ENCODE data around the gene FSCN2.
A peak's percentile ranks its signal among the peaks of the same experiment; 100 is the strongest.

FSCN2 gene

DNA sequence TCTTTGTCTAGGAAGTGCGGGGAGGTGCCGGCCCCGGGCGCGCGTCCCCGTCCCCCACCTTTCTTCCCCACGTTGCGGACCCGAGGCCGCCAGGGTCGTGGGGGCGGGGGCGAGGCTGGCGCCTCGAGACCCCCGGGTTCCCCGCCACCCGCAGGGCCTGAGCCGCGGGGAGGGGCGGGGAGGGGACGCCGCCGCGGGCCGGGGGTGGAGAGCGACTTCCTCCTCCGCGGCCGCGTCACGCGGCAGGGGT, 13.8 kb upstream of the FSCN2 start:
- no peak for DNase-seq

DNA sequence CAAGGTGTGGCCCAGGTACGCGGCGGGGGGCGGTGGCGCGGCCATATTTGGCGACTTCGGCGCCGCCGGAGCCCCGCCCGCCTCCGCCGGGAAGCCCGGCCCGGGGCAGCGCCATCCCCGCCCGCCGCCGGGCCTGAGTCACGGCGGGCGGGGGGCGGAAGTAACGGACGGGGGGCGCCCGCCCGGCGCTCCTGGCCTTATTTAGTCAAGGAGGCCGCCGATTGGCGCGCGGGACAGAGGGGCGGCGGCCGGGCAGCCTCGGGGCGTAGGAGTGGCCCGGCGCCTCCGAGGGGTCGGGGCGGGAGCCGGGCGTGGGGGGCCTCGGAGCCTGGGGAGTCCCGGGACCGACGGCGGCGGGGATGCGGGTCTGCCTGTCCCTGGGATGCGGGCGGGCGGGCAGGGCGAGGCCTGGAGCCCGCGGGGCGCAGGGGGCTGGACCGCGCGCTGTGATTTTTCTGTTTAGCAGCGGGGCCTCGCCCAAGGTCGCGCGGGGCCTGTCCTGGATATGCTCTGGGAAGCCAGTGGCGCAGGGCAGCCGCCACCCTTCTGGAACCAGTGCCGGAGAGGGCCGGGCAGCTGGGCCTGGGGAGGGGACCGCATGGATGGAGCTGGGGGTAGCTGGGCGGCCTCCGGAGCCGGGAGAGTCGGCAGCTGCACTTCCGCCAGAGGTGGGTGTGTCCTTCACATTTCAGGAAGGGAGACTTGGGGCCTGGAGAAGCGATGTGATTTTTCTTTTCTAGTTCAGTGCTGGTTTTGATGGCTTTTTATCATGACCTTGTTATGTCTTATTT, 13.2 kb upstream of the FSCN2 start:
- DNase-seq = peak; percentile 34

DNA sequence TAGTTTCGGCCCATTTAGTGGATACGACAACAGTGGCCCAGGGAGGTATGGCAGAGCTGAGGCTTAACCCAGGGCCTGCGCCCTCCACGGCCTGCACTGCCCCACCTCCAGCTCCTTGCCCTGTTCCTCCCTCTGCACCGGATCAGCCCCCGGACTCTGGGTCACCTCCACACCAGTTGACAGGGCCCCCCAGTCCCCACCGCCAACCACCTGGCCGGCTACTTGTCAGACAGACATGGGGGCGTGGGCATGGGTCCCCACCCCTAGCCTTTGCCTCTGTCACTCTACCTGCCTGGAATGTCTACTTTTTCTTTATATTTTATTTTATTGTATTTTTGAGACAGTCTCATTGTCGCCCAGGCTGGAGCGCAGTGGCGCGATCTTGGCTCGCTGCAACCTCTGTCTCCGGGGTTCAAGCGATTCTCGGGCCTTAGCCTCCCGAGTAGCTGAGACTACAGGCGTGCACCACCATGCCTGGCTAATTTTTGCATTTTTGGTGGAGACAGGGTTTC, 12.6 kb upstream of the FSCN2 start:
- DNase-seq = no peak

DNA sequence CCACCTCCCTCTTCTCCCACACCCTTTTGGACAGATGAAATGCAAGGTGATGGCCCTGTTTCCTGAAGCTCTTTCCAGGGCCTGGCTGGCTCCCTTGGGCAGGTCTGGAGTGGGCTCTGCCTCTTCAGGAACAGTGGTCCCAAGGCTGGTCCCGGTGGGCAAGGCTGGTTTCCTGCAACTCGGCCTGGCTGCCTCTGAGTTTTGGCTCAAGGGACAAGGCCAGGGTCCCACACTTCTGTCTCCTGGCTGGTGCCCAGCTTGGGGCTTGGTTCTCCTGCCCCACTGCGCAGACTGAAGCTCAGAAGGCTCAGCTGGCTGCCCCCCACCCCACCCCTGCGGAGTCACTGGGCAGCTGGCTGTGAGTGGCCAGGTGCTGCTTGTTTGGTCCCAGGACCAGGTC, 11.7 kb upstream of the FSCN2 start:
- DNase-seq = no peak

DNA sequence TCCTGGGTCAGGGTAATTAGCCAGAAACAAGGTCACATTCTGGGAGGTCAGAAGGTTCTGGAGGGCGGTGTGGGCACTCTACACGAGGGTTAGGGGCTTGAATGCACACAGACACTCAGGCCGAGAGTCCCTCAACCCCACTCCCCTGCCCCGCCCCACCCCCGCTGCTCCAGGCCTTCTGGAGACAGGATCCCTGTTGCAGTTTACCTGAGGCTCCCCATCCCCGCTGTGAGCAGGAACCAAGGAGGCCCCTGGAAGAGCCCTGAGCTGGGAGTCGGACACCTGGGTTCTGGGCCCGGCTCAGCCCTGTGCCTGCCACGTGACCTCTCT, 11.2 kb upstream of the FSCN2 start:
- DNase-seq = no peak

DNA sequence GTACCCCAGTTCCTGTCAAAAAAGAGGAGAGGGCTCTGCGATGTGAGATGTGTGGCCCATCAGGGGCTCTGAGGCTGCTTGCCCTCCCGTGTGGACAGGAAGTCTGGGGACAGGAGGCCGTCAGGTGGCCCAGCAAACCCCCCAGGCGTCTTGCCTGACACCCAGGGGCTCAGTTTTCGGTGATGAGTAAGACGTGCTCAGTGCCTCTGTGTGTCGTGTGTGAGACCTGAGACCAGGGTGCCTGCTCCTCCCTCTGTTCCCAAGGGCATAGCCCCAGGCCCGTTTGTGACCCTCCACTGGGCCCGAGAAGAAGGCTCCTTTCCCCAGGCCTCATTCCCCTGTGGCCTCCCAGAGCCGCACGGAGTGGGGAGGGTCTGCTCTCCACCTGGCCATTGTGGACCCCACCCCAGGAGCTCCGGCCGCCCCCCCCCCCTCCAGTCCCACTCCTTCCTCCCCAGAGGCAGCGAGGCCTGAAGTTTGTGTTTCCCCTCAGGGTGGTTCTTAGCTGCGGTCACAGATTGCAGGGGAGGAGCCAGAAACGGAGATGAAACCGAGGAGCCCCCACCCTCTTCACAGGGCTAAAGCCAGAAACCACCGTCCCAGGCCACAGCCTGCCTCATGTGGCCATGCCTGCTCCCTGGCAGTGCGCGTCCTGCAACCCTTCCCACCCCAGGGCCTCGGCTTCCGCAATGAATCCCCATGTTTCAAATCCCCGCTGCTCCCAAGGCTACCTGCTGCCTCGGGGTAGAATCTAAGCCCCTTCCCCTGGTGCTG, 10.7 kb upstream of the FSCN2 start:
- no peak for DNase-seq

DNA sequence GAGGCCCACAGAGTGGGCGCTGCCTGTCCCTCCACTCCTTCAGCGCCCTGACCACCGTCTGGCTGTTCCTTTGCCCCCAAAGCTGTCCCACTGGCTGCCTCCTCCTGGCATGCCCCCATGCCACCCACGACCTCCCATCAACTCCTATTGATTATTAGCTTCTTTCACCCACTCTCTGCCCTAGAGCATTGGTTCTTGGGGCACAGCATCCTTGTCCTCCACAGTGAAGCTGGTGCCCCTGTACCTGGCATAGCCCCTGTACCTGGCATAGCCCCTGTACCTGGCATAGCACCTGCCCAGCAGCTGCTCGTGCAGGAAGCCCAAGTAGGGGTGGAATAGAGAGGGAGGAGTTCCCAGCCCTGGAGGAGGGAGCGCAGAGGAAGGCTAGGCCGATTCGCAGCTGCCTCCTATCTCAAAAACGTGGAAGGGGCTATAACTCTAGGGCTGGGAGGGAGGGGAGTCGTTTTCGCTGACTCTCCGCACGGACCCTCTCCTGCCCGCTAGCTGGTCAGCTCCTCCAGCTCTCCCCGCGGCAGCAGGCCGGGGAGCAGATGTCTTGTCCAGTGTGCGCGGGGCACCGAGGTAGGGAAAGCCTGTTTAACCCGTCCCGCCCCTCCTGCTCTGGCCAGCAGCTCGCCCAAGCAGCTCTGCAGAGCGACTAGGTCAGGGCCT, 9.9 kb upstream of the FSCN2 start:
- no peak for DNase-seq

DNA sequence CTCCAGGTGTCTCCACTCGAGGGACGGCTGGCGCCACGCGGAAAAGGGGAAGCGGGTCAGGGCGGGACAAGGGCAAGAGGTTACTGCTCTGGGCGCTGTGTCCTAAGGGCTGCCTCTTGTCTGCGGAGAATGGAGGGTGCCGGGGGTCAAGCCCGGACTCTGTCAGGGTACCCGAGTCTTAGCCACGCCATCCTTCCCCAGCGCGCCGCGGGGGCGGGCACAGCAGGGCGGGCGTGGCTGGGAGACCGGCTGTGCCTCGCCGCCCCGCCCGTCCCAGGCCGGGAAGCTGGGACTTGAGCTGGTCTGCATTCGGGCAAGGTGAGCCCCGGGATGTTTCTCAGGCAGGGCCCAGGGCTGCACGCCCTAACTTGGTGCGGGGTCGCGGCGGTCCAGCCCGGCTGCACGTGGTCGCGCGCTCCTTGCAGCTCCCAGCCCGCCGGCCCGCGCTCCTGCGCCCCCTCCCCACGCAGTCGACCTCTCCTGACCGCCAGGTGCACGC, 9.3 kb upstream of the FSCN2 start:
- no peak for DNase-seq

DNA sequence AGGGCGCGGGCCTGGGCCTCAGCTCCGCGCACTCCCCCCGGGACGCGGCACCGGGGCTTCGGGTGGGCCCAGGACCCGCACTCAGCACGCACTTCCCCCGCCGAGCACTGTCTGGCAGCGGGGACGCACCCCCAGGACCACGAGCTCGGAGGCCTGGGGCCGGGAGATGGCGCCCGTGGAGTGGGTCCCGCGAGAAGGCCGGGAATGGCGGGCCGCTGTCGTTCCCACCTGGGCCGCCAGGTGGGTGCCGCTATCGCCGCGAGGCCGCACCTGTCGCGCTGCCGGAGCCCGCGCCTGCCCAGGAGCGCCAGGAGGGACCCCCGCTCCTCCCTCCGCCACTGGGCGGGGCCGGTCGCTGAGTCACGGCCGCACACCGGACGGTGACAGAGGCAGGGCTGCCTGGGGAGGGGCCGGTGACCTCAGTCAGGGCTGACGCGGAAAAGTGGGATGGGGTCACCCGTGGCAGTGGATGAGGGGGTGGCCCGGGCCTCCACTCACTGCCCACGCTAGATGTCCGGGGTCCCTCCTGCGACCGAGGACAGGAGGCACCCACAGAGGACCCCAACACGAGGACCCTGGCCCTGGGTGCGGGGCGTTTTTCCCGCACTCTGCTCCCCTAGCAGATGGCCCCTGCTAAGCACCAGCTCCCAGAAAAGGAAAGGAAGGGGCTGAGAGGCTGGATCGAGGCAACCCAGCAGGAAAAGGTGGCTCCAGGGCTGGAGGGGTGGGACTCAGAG, 8.7 kb upstream of the FSCN2 start:
- no peak for DNase-seq

DNA sequence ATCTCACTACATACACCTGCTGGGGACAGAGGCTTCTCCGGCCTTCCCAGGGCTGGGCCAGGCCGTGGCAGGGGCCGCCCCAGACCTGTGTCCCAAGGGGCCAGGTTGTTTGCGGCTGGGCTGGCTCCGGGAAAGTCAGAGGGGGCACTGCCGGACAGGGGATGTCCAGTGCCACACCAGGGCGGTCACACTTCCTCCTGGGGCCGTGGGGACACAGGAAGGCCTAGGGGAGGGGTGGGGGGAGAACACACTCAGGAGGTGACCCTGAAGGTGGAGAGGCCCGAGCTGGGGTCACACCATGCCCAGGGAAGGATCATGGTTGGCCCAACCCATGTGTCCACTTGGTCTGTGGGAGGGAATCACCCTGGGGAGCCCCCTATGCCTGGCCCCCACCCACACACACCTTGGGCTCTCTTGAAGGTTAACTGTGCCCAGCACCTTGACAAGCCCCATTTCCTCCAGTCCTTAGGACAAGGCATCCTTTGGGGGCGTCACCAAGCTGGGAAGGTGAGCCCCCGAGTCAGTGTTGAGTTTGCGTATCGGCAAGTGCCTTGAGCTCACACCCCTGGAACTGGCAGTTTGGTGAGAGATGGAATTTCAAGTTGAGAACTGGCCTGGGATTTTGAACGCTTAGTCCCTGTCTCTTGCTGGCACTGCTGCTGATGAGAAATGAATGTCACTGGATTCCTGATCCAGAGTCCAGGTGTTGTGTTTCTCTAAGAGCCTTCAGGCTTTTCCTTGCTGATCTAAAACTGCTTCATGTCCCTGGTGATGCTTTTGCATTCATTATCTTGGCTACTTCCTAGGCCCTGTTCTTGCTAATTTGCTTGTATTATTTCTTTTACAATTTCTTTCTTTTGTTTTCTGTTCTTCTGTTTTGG, 7.9 kb upstream of the FSCN2 start:
- DNase-seq = no peak

DNA sequence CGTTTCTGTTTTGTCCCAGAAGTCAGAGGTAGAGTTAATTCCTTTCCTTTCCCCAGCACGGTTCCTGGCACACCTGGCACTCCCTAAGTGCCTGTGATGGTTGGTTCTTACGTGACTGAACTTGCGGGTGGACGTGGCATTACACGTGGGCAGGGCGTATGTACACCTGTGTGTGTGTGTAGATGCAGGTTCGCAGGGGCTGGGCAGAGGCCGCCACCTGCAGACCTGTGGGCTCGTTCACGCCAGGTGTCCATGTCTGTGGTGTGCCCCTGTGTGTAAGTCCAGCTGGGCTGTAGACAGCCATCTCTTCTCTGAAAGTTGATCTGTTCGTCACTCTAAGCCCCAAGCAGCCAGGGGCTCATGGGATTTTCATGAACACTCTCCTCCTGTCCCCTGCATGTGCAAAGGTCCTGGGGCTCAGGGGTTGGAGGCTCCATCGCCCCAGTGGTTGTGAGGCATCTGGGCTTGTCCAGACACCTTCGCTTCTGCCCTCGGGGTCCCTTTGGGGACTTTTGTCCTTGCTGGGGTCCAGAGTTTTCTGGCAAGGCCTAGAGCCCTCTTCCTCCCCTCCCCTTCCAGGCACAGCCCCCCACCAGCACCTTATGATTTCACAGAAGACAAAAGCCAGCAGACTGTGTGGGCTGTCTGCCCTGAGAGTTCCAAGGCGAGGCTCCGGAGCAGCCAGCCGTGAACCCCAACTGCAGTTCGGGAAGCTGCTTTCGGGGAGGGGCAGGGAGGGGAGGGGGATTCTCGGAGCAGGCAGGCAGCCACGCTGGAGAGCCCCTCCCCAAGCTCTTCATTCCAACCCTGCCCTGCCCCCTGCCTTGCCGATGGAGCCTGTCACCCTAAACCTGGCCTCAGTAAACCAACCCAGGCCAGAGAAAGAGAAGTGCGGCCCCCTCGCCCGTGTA, 5.4 kb upstream of the FSCN2 start:
- no peak for DNase-seq

DNA sequence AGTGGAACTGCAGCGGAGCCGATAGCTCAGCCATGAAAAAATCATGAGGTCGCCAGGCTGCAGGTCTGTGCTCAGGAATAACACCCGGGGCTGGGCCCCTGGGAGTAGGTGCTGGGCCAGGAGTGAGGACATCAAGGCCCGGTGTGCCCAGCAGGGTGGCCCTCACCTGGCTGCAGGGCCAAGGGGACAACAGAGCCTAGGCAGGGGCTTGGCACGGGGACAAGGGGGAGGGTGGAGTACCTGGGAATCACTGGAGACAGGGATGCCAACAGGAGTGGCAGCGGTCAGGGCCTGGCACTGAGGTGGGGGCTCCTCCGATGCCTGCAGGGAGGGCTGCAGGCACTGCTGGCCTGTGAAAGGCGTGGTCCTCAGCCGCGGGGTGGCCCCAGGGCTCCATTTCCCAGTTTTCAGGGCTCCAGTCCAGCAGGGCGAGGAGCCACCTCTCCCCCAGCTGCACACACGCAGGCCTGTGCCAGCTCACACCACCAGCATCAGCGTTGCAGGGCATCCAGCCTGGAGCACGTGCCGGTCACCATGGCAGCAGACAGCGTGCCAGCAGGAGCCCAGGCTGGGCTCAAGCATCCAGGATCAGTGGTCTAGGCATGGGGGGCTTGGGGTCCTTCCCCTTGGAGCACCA, 4.7 kb upstream of the FSCN2 start:
- peak; percentile 84 for DNase-seq

DNA sequence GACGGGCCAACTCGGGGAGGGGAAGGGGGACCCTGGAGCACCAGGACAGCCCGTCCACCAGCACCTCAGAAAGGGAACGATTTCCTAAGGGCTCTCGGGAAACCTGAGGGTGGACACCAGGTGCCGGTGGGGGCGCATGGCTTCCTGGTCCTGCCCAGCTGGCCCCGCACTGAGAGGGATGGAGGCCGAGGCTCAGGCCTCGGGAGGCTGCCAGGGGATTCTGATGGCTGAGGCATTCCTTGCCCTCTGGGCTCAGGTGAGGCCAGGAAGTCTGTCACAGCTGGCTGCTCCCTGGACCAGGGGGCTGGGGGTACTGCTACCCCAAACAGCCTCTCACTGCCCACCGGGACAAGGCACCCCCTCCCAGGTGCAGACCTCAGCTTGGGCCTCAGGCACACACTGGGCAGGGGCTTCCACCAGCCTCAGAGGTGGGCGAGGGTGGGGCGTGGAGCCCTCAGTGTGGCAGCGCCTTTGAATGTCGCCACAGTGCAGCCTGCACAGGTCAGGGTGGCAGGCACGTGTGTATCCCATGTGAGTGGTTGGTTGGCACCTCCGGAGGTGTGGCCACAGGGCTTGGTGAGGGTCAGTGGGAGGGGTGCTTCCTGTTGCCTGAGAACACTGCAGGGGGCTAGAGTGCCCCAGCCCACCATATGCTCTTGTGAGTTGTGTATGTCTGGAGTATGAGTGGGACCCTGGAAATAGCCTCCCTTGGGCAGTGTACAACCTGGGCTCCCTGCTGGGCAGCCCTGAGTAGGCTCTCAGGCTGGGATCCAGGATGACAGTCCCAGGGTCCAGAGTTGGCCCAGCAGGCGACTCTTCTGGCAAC, 3.9 kb upstream of the FSCN2 start:
- DNase-seq = no peak

DNA sequence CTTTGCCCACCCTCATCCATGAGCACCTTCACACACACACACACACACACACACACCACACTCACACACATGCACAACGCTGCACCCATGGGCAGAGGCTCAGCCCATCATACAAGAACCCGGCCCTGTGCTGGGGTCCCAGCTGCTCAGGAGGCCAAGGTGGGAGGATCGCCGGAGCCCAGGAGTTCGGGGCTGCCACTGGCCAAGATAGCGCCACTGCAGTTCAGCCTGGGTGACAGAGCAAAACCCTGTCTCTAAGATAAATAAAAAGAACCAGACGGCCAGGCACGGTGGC, 3.4 kb upstream of the FSCN2 start:
- no peak for DNase-seq

DNA sequence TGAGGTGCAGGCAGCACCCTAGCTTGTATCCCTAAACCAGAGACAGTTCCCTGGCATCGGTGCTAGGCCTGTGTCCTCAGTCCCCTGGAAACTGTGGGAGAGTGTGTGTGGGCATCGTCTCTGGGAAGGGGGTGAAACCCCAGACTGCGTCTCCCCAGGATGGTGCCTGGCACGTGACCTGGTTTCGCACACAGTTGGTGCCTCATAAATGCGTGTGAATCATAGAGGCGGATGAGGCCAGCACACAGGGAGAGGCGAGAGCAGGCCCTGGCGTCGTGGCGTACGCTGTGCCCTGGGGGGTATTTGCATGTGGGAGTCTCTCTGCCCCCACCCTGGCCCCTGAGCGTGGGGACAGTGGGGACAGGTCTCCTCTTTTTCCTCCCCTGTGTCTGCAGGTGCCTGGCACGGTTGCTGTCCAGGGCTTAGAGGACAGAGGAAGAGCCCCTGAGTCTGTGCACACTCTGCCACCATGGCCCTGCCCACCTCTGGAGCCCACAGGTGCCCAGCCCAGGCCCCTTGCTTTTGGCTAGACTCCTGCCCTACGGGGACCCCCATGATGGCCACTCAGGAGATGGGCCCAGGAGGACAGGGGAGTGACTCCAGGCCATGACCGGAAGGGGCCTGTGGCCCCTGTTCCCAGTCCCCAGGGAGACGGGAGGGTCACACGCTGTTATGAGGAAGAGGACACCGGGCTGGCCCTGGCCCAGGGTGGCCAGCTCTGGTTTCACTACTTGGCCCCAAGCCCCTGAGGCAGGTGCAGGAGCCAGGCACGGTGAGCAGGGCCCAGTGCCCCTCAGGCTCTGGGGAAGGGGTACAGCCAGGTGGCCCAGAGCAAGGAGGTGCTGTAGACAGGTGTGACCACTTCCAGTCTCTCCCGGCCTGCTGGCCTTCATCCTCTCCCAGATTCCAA, 1.3 kb upstream of the FSCN2 start:
- peak; percentile 60 for DNase-seq

DNA sequence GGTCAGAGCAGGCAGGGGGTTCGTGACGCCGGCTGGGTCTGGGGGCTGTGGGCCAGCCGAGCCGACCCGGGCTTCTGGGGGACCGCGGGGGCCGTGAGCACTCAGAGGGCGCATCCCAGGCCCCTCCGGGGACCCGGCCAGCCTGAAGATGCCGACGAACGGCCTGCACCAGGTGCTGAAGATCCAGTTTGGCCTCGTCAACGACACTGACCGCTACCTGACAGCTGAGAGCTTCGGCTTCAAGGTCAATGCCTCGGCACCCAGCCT, 140 bp downstream of the FSCN2 start:
- no peak for DNase-seq

DNA sequence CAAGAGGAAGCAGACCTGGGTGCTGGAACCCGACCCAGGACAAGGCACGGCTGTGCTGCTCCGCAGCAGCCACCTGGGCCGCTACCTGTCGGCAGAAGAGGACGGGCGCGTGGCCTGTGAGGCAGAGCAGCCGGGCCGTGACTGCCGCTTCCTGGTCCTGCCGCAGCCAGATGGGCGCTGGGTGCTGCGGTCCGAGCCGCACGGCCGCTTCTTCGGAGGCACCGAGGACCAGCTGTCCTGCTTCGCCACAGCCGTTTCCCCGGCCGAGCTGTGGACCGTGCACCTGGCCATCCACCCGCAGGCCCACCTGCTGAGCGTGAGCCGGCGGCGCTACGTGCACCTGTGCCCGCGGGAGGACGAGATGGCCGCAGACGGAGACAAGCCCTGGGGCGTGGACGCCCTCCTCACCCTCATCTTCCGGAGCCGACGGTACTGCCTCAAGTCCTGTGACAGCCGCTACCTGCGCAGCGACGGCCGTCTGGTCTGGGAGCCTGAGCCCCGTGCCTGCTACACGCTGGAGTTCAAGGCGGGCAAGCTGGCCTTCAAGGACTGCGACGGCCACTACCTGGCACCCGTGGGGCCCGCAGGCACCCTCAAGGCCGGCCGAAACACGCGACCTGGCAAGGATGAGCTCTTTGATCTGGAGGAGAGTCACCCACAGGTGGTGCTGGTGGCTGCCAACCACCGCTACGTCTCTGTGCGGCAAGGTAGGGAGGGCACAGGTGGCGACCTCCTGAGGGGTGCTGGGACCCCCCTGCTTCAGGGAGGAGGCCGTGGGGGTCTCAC, 667 bp downstream of the FSCN2 start:
- no peak for DNase-seq

DNA sequence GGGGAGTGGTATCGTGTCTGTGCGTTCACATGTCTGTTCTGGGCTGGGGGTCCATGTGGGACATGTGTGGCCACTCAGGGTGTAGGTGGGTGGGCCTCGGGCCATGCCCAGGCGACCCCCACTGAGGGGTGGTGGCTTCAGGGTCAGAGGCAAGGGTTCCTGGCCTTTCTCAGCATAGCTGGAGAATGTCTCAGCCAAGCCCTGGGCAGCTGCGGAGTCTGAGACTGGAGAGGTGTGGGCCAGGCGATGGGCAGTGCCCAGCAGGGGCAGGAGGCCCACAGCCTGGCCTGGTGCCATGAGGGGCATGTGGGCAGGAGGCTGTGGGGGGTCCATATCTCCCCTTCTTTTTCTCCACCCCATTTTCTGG, 1.2 kb downstream of the FSCN2 start:
- DNase-seq = no peak

Data from NCI-H1092 treated with DMSO at 0.1 percent for 48 hours (cell line).